GM23338 (cell line): ENCODE results near the gene EPHA8. TPM values are rescaled to one million over a fixed set of nuclear protein-coding genes. Genes with fewer than 3 reads are reported as not detected.

ENCODE experiments used
- ATAC-seq: fragments of 200-7000 bp; cut with Tn5 transposase; 3 replicates; pipeline ENCODE4 v1.9.1; 2020
- DNase-seq: peaks from one replicate; pipeline ENCODE4 v3.0.0-alpha.2; 2015; ENCODE audit warnings: low spot score
- H2AFZ ChIP-seq: fragments of 200-600 bp; sonication (generic); 2 replicates; pipeline ENCODE4 v1.8.0; 2016; ENCODE audit warnings: antibody characterized with exemption, mild to moderate bottlenecking, moderate library complexity
- H3F3A ChIP-seq: fragments of 200-600 bp; sonication (generic); replicated peaks from 2 replicates; pipeline ENCODE4 v1.8.0; 2017; ENCODE audit warnings: antibody characterized with exemption, mixed run types, low read depth
- H3K27ac ChIP-seq: fragments of 200-600 bp; sonication (generic); 2 replicates; pipeline ENCODE4 v1.6.1; 2016; ENCODE audit warnings: low read depth
- H3K27me3 ChIP-seq: fragments of 200-600 bp; sonication (generic); 2 replicates; pipeline ENCODE4 v1.8.0; 2016; ENCODE audit warnings: mild to moderate bottlenecking, mixed run types, moderate library complexity; ENCODE audit not compliant: insufficient read depth
- H3K36me3 ChIP-seq: fragments of 200-600 bp; sonication (generic); 2 replicates; pipeline ENCODE4 v1.8.0; 2016; ENCODE audit warnings: mild to moderate bottlenecking; ENCODE audit not compliant: insufficient read depth
- H3K4me1 ChIP-seq: fragments of 200-600 bp; sonication (generic); 2 replicates; pipeline ENCODE4 v1.8.0; 2016; ENCODE audit warnings: mild to moderate bottlenecking, moderate library complexity; ENCODE audit not compliant: insufficient read depth
- H3K4me2 ChIP-seq: fragments of 200-600 bp; sonication (generic); 2 replicates; pipeline ENCODE4 v1.7.1; 2017; ENCODE audit warnings: mixed run types
- H3K4me3 ChIP-seq: fragments of 200-600 bp; sonication (generic); 2 replicates; pipeline ENCODE4 v1.6.1; 2016; ENCODE audit warnings: mixed run types
- H3K79me2 ChIP-seq: fragments of 200-600 bp; sonication (generic); replicated peaks from 2 replicates; pipeline ENCODE4 v1.8.0; 2017; ENCODE audit warnings: mild to moderate bottlenecking; ENCODE audit not compliant: insufficient read depth
- H3K9me2 ChIP-seq: fragments of 200-600 bp; sonication (generic); 2 replicates; pipeline ENCODE4 v1.8.0; 2017; ENCODE audit not compliant: insufficient read depth
- H4K20me1 ChIP-seq: fragments of 200-600 bp; sonication (generic); replicated peaks from 2 replicates; pipeline ENCODE4 v1.8.0; 2017; ENCODE audit warnings: mild to moderate bottlenecking; ENCODE audit not compliant: insufficient read depth
- H3K27ac Mint-ChIP-seq: 2 replicates; pipeline ENCODE4 v1.8.0; 2020; ENCODE audit warnings: inconsistent platforms, mild to moderate bottlenecking, moderate library complexity, mixed read lengths
- H3K27me3 Mint-ChIP-seq: 3 replicates; pipeline ENCODE4 v1.8.0; 2022; ENCODE audit warnings: low read depth, mild to moderate bottlenecking, moderate library complexity, mixed read lengths, inconsistent platforms; ENCODE audit not compliant: insufficient read depth, poor library complexity
- H3K36me3 Mint-ChIP-seq: 3 replicates; pipeline ENCODE4 v1.8.0; 2021; ENCODE audit warnings: low read depth, mild to moderate bottlenecking, inconsistent platforms, moderate library complexity, mixed read lengths
- H3K4me1 Mint-ChIP-seq: 3 replicates; pipeline ENCODE4 v1.8.0; 2020; ENCODE audit warnings: mild to moderate bottlenecking, inconsistent platforms, mixed read lengths
- H3K4me3 Mint-ChIP-seq: 3 replicates; pipeline ENCODE4 v1.8.0; 2021; ENCODE audit warnings: moderate library complexity, mild to moderate bottlenecking, inconsistent platforms, mixed read lengths
- H3K9me3 Mint-ChIP-seq: 3 replicates; pipeline ENCODE4 v1.8.0; 2020; ENCODE audit warnings: moderate library complexity, mild to moderate bottlenecking, inconsistent platforms, mixed read lengths
- CREB1 ChIP-seq: fragments of 250-450 bp; sonication (Bioruptor Pico); IDR thresholded peaks from 2 replicates; pipeline ENCODE4 v1.5.0; 2020; ENCODE audit warnings: low read depth, mild to moderate bottlenecking, moderate library complexity
- EZH2 ChIP-seq: fragments of 200-600 bp; sonication (generic); IDR thresholded peaks from one replicate; pipeline ENCODE4 v1.8.0; 2017; ENCODE audit warnings: antibody characterized with exemption, mild to moderate bottlenecking, low read depth; ENCODE audit not compliant: unreplicated experiment
- JUNB ChIP-seq: IDR thresholded peaks from one replicate; pipeline ENCODE4 v1.6.1; 2016; ENCODE audit warnings: antibody characterized with exemption; ENCODE audit not compliant: unreplicated experiment
- NANOG ChIP-seq: IDR thresholded peaks from 2 replicates; pipeline ENCODE4 v1.6.1; 2016; ENCODE audit warnings: antibody characterized with exemption, borderline replicate concordance
- REST ChIP-seq: IDR thresholded peaks from one replicate; pipeline ENCODE4 v1.6.1; 2018; ENCODE audit warnings: antibody characterized with exemption; ENCODE audit not compliant: unreplicated experiment
- STAT1 ChIP-seq: IDR thresholded peaks from one replicate; pipeline ENCODE4 v1.6.1; 2016; ENCODE audit warnings: antibody characterized with exemption; ENCODE audit not compliant: unreplicated experiment
- ZNF114 ChIP-seq: fragments of 250-450 bp; sonication (Bioruptor Pico); IDR thresholded peaks from 2 replicates; pipeline ENCODE4 v1.5.0; 2020; ENCODE audit warnings: mild to moderate bottlenecking, moderate library complexity
- ZNF331 ChIP-seq: fragments of 250-450 bp; sonication (Bioruptor Pico); IDR thresholded peaks from 2 replicates; pipeline ENCODE4 v1.5.0; 2020; ENCODE audit warnings: low read depth, mild to moderate bottlenecking, moderate library complexity
- ZNF462 ChIP-seq: fragments of 250-450 bp; sonication (Bioruptor Pico); IDR thresholded peaks from 2 replicates; pipeline ENCODE4 v1.5.0; 2020; ENCODE audit warnings: mild to moderate bottlenecking, moderate library complexity
- polyA plus RNA-seq: library from polyadenylated mRNA; unstranded; fragments of >200 nt; fragmentation: Nextera tagmentation; extraction: Ambion mirVana; gene quantifications from 2 replicates; pipeline ENCODE4 v1.2.1, GENCODE V29; 2016
- total RNA-seq: library from RNA; depleted of rRNA; stranded (reverse); fragments of >200 nt; shearing (Covaris generic); gene quantifications from 2 replicates; pipeline ENCODE4 v1.2.3, GENCODE V29; 2014
- TF ChIP-seq, protein P1 (sequence below): IDR thresholded peaks from 2 replicates; pipeline ENCODE4 v1.6.1; 2016; ENCODE audit warnings: antibody characterized with exemption

The EPHA8 gene
- total and polyA plus RNA-seq, 2 experiments from 2014 or later, result 2.3 to 5.0 TPM

DNA sequence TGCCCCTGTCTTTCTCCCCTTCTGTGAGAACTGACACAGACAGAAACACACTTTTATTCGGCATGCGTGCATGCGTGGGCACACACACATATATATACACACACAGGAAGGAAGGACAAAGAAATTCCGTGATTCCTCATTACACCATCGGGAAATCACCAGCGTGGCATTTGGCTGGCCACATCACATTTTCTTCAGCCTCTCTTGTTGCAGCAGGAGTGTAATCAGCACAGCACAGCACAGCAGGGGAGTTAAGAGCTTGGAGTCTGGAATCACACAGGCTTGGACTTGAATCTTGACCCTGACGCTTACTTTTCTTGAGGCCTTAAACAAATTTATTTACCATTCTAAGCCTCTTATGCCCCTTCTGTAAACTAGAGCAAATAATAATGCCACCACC is 45.3 kb upstream of the EPHA8 start:
- no peak overlapping the region for H2AFZ ChIP-seq
- H3K4me2 ChIP-seq, result no peak overlapping the region
- H3K4me3 ChIP-seq, result no peak overlapping the region
- no peak overlapping the region for H3K4me3 Mint-ChIP-seq
- no peak for ATAC-seq
- peaks cover 19% of the 10 kb centered on the region for H3K36me3 Mint-ChIP-seq
- H3K79me2 ChIP-seq, result no peaks in the 10 kb centered on the region
- no peaks in the 10 kb centered on the region for H3K4me1 Mint-ChIP-seq
- no peaks in the 10 kb centered on the region for H4K20me1 ChIP-seq
- no peak for TF ChIP-seq JUNB
- TF ChIP-seq ZNF331 (CRISPR knock-in tag), result no peak
- TF ChIP-seq STAT1, result no peak
- no peak for TF ChIP-seq ZNF462 (CRISPR knock-in tag)
- TF ChIP-seq CREB1 (CRISPR knock-in tag), result no peak
- TF ChIP-seq ZNF114 (CRISPR knock-in tag), result no peak
- no peak for TF ChIP-seq REST
- no peak for TF ChIP-seq EZH2
- no peak for TF ChIP-seq NANOG
- TF ChIP-seq, protein P1, sequence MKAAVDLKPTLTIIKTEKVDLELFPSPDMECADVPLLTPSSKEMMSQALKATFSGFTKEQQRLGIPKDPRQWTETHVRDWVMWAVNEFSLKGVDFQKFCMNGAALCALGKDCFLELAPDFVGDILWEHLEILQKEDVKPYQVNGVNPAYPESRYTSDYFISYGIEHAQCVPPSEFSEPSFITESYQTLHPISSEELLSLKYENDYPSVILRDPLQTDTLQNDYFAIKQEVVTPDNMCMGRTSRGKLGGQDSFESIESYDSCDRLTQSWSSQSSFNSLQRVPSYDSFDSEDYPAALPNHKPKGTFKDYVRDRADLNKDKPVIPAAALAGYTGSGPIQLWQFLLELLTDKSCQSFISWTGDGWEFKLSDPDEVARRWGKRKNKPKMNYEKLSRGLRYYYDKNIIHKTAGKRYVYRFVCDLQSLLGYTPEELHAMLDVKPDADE, result no peak
- H3K9me3 Mint-ChIP-seq, result no peaks in the 10 kb centered on the region
- no peak overlapping the region for H3K27ac Mint-ChIP-seq
- H3K36me3 ChIP-seq, result peaks cover 30% of the 10 kb centered on the region
- H3K27me3 ChIP-seq, result no peaks in the 10 kb centered on the region
- H3K4me1 ChIP-seq, result no peaks in the 10 kb centered on the region
- H3K27me3 Mint-ChIP-seq, result no peaks in the 10 kb centered on the region
- no peaks in the 10 kb centered on the region for H3K9me2 ChIP-seq
- DNase-seq, result no peak
- no peaks in the 10 kb centered on the region for H3F3A ChIP-seq
- no peak overlapping the region for H3K27ac ChIP-seq
